Caco-2 (cell line): ENCODE data around the gene CFAP46. TPM values are rescaled to one million over a fixed set of nuclear protein-coding genes. Genes with fewer than 3 reads are reported as not detected.

ENCODE experiments used
- BruUV-seq: library from RNA; stranded (reverse); fragments of 400-500 nt; replicated peaks from 2 replicates; lab custom pipeline; 2021; lab: Mats Ljungman, UMichigan
- CTCF ChIA-PET: fragments of 300-600 bp; sonication (Branson Sonifier 250); formaldehyde crosslinking; loops from one replicate; lab custom pipeline; 2022; ENCODE audit warnings: antibody characterized with exemption; lab: Charles Lee
- POLR2A ChIA-PET: fragments of 300-600 bp; sonication (Branson Sonifier 250); formaldehyde crosslinking; loops from one replicate; lab custom pipeline; 2022; ENCODE audit warnings: antibody characterized with exemption; lab: Charles Lee
- DNase-seq, 2 experiments: peaks; one replicate each; pipeline versions ENCODE4 v3.0.0 to v3.0.0-alpha.2; 2020 to 2022
- H3K27me3 ChIP-seq: replicated peaks from 2 replicates; pipeline ENCODE4 v1.6.0; 2011; ENCODE audit warnings: low read length; ENCODE audit not compliant: control insufficient read depth, insufficient read depth
- H3K36me3 ChIP-seq: 2 replicates; pipeline ENCODE4 v1.5.1; 2011; ENCODE audit warnings: low read length; ENCODE audit not compliant: control insufficient read depth, insufficient read depth
- H3K4me1 ChIP-seq: fragments of 250-450 bp; sonication (Bioruptor Pico); 2 replicates; pipeline ENCODE4 v1.5.1; 2020; ENCODE audit warnings: mild to moderate bottlenecking
- H3K4me3 ChIP-seq: 2 replicates; pipeline ENCODE4 v1.5.1; 2011; ENCODE audit warnings: low read depth, mild to moderate bottlenecking, control low read depth, low read length
- H3K9me3 ChIP-seq: fragments of 250-450 bp; sonication (Bioruptor Pico); 2 replicates; pipeline ENCODE4 v1.5.1; 2020; ENCODE audit warnings: mild to moderate bottlenecking, moderate library complexity
- H3K27ac Mint-ChIP-seq: one replicate; pipeline ENCODE4 v1.8.0; 2022; ENCODE audit warnings: mixed read lengths; ENCODE audit not compliant: unreplicated experiment
- H3K27me3 Mint-ChIP-seq: one replicate; pipeline ENCODE4 v1.8.0; 2022; ENCODE audit warnings: mixed read lengths; ENCODE audit not compliant: insufficient read depth, unreplicated experiment
- H3K36me3 Mint-ChIP-seq: one replicate; pipeline ENCODE4 v1.8.0; 2022; ENCODE audit warnings: mild to moderate bottlenecking, mixed read lengths; ENCODE audit not compliant: insufficient read depth, unreplicated experiment
- H3K4me1 Mint-ChIP-seq: one replicate; pipeline ENCODE4 v1.8.0; 2022; ENCODE audit warnings: low read depth, mixed read lengths; ENCODE audit not compliant: unreplicated experiment
- H3K4me3 Mint-ChIP-seq: one replicate; pipeline ENCODE4 v1.8.0; 2022; ENCODE audit warnings: mild to moderate bottlenecking, moderate library complexity, mixed read lengths; ENCODE audit not compliant: unreplicated experiment
- H3K9me3 Mint-ChIP-seq: one replicate; pipeline ENCODE4 v1.8.0; 2022; ENCODE audit warnings: mixed read lengths; ENCODE audit not compliant: unreplicated experiment
- intact Hi-C: fragments of 100-400 bp; cut with micrococcal nuclease; formaldehyde crosslinking; loops from one replicate; pipeline ENCODE4 v1.10.0; 2022; ENCODE audit not compliant: unreplicated experiment
- total RNA-seq: library from RNA; stranded (reverse); gene quantifications from 2 replicates; pipeline ENCODE4 v1.2.3, GENCODE V29; 2022
- TF ChIP-seq, protein P1 (sequence below), 2 experiments: fragments of 200-600 bp in 1 of 2; IDR thresholded peaks; 1 replicate in 1 of 2; 2 replicates in 1 of 2; pipeline versions ENCODE4 v1.5.1 to v1.8.0; 2011 to 2022; ENCODE audit warnings: antibody characterized with exemption in 1 of 2, control low read depth in 1 of 2, inconsistent platforms in 1 of 2, low read depth in 1 of 2, low read length in 1 of 2, mild to moderate bottlenecking in 1 of 2, moderate library complexity in 1 of 2; ENCODE audit not compliant: insufficient read depth in 1 of 2, severe bottlenecking in 1 of 2, unreplicated experiment in 1 of 2

CFAP46 gene
- total RNA-seq, 1 experiment from 2014 or later = not detected

DNA sequence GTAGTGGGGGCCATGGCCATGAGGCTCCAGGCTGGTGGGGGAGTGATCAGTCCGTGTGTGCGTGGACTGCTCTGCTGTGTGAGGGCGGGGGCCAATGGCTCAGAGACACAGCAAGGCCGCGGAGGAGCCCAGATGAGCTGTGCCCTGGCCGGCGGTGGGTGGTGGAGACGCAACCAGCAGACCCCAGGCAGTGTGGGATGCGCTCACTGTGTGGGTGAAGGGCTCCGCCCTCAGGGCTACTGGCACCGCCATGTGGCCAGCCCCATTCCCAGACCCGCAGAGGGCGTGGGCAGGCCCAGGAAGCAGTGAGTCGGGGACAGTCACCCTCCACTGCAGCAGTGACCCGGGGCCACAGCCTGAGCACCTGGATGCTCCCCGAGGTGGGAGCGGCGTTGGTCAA, 165.5 kb downstream of the CFAP46 start:
- H3K27me3 ChIP-seq = no peaks in the 10 kb centered on the region
- BruUV-seq = no TSS peak
- no peaks in the 10 kb centered on the region for H3K4me1 ChIP-seq
- ChIA-PET CTCF (no interaction called here), POLR2A (no interaction called here)
- H3K4me1 Mint-ChIP-seq = no peaks in the 10 kb centered on the region
- no peaks in the 10 kb centered on the region for H3K27me3 Mint-ChIP-seq
- DNase-seq = no peak
- TF ChIP-seq, protein P1, sequence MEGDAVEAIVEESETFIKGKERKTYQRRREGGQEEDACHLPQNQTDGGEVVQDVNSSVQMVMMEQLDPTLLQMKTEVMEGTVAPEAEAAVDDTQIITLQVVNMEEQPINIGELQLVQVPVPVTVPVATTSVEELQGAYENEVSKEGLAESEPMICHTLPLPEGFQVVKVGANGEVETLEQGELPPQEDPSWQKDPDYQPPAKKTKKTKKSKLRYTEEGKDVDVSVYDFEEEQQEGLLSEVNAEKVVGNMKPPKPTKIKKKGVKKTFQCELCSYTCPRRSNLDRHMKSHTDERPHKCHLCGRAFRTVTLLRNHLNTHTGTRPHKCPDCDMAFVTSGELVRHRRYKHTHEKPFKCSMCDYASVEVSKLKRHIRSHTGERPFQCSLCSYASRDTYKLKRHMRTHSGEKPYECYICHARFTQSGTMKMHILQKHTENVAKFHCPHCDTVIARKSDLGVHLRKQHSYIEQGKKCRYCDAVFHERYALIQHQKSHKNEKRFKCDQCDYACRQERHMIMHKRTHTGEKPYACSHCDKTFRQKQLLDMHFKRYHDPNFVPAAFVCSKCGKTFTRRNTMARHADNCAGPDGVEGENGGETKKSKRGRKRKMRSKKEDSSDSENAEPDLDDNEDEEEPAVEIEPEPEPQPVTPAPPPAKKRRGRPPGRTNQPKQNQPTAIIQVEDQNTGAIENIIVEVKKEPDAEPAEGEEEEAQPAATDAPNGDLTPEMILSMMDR (IDR thresholded peaks at IDR 0.05; ENCODE audit: insufficient read depth in 1 of 2, low read depth in 1 of 2, low read length in 1 of 2, severe bottlenecking in 1 of 2, unreplicated experiment in 1 of 2) = no peak
- 0 out of 2 replicates have a peak, but pooled peaks cover 3% of the 10 kb centered on the region for H3K9me3 ChIP-seq
- no peak overlapping the region for H3K27ac Mint-ChIP-seq
- H3K4me3 ChIP-seq = no peak overlapping the region
- no peak overlapping the region for H3K4me3 Mint-ChIP-seq
- no peaks in the 10 kb centered on the region; the same call in 1 of the 2 replicates for H3K36me3 ChIP-seq
- H3K36me3 Mint-ChIP-seq = peaks cover 6% of the 10 kb centered on the region
- intact Hi-C loops = no loop called here
- no peaks in the 10 kb centered on the region for H3K9me3 Mint-ChIP-seq

DNA sequence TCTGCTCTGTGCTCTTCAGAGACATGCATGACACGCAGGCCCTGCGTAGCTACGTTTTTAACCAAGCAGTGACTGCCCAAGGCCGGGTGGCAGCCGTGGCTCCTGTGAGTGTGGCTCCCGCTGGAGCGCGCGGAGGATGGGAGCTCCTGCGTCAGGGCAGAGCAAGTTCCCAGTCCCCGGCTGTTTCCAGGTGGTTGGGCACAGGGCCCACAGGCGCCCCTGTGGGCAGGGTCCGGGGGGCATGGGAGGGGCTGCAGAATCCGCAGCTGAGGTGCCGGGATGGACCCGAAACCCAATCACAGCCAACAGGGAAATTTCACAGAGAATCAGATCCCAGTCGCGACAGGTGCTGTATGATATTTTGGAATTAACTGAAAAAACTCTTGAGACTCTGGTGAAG, 166.2 kb downstream of the CFAP46 start:
- no peak overlapping the region for H3K4me3 ChIP-seq
- intact Hi-C loops = no loop called here
- no peaks in the 10 kb centered on the region; the same call in 1 of the 2 replicates for H3K36me3 ChIP-seq
- Mint-ChIP-seq H3K9me3 (no peaks in the 10 kb centered on the region), H3K27ac (no peak overlapping the region), H3K4me1 (no peaks in the 10 kb centered on the region), H3K27me3 (no peaks in the 10 kb centered on the region), H3K4me3 (no peak overlapping the region), H3K36me3 (peaks cover 6% of the 10 kb centered on the region)
- POLR2A ChIA-PET = no interaction called here
- H3K9me3 ChIP-seq = 0 out of 2 replicates have a peak, but pooled peaks cover 3% of the 10 kb centered on the region
- H3K4me1 ChIP-seq = no peaks in the 10 kb centered on the region
- TF ChIP-seq, protein P1 (IDR thresholded peaks at IDR 0.05; ENCODE audit: insufficient read depth in 1 of 2, low read depth in 1 of 2, low read length in 1 of 2, severe bottlenecking in 1 of 2, unreplicated experiment in 1 of 2) = no peak
- no peak for DNase-seq
- no TSS peak for BruUV-seq
- CTCF ChIA-PET = no interaction called here
- no peaks in the 10 kb centered on the region for H3K27me3 ChIP-seq

- no peaks in the 10 kb centered on the region for H3K4me1 ChIP-seq
- Mint-ChIP-seq H3K4me1 (no peaks in the 10 kb centered on the region), H3K36me3 (peaks cover 6% of the 10 kb centered on the region), H3K27ac (no peak overlapping the region), H3K4me3 (no peak overlapping the region), H3K27me3 (no peaks in the 10 kb centered on the region), H3K9me3 (no peaks in the 10 kb centered on the region)
- no TSS peak for BruUV-seq
- CTCF ChIA-PET = no interaction called here
- H3K9me3 ChIP-seq = 0 out of 2 replicates have a peak, but pooled peaks cover 3% of the 10 kb centered on the region
- intact Hi-C loops = no loop called here
- no peak for DNase-seq
- no peaks in the 10 kb centered on the region for H3K27me3 ChIP-seq
- H3K36me3 ChIP-seq = no peaks in the 10 kb centered on the region; the same call in 1 of the 2 replicates
- TF ChIP-seq, protein P1 (IDR thresholded peaks at IDR 0.05; ENCODE audit: insufficient read depth in 1 of 2, low read depth in 1 of 2, low read length in 1 of 2, severe bottlenecking in 1 of 2, unreplicated experiment in 1 of 2) = no peak
- POLR2A ChIA-PET = no interaction called here
- no peak overlapping the region for H3K4me3 ChIP-seq
Measured at GRCh38 chr10:132774902-132775863, 167.2 kb downstream of the CFAP46 start.
